COLO668 (cell line): ENCODE measurements around the gene FRG2.
"Not testable (repeated sequence)": the region's sequence is repeated elsewhere in the genome, so short reads cannot be mapped to it uniquely, and the experiment has no call there.

Source experiments
- DNase-seq: peaks from one replicate; lab custom pipeline; 2025; ENCODE audit not compliant: unreplicated experiment; lab: John Stamatoyannopoulos, UW

Gene FRG2

DNA sequence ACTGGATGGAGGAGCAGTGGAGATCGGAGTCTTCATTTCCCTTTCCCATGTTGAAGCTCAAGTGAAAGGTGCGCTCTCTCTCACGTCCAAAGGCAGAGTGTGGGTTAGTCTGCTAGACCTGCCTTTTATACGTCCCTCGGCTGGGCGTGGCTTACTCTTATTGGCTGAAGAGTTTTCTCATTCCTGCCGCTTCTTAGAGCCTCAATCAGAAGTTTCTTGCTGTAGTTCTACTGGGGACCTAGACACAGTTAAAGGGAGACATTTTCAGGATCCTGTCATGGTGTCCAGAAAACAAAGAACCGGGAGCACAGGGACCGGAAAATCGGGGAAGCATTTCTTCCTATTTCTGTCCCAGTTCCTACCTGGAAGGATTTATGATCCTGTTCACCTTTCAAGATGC is at the start of gene FRG2:
TSS of gene FRG2 (minus strand) at position 101 of the 400 bp plus-strand sequence. CDS start at position 49, 52 bp downstream.
- DNase-seq: not testable (repeated sequence)

DNA sequence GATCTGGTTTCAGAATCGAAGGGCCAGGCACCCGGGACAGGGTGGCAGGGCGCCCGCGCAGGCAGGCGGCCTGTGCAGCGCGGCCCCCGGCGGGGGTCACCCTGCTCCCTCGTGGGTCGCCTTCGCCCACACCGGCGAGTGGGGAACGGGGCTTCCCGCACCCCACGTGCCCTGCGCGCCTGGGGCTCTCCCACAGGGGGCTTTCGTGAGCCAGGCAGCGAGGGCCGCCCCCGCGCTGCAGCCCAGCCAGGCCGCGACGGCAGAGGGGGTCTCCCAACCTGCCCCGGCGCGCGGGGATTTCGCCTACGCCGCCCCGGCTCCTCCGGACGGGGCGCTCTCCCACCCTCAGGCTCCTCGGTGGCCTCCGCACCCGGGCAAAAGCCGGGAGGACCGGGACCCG is 41.3 kb upstream of the FRG2 start:
- DNase-seq: not testable (repeated sequence)

DNA sequence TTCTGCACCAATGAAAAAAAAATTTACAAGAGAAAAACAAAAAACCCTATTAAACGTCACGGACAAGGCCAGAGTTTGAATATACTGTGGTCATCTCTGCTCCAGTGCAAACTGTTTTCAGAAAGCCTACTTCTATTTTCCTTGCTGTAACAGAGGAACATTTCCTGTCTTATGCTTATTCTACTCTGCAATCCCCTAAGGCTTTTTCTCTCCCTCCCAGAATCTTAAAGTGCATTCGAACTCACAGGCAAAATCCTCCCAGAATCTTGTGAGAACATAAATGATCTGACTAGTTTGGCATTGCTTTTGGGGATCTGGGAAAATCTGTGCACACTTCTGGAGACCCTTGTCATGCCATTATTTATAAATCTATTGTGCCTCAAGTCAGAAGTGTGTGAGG is 37.7 kb upstream of the FRG2 start:
- DNase-seq: not testable (repeated sequence)

DNA sequence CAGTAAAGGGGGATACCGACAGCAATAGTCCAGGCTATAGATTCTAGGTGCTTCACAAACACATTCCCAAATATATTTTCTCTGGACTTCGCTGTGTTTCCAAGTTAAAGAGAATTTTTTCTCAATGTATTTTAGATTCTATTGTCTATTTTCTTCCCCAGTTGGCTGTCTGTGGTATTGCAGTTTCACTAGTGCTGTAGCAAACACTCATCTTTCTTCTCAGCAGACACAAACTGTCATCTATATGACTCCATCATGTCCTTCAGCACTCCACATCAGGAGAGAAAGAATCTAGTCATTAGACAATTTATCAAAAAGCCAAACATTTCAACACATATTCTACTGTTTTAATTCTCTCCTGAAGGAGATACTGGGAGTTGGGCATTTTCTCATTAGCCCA is 37.3 kb upstream of the FRG2 start, which contains the start of gene DBET:
TSS of gene DBET (plus strand) at position 161 of the 400 bp plus-strand sequence.
- not testable (repeated sequence) for DNase-seq

DNA sequence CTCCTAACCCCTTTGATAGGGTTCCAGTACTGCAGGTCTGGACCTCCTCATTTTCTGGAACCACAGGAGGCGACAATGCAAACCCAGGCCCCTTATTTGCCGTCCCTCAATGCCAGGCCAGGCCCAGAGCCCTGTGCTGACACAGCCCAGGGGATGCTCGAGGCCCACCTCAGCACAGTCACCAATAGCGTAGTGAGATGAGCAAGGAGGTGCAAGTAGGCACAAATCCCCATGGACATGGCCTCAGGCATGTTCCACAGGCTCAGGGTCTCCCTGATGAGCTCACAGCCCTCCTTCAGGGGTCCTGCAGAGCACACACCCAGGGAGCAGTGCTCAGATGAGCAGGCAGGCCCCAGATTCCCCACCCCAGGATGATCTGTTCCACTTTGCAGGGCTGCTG is 31.9 kb upstream of the FRG2 start:
- DNase-seq: not testable (repeated sequence)

DNA sequence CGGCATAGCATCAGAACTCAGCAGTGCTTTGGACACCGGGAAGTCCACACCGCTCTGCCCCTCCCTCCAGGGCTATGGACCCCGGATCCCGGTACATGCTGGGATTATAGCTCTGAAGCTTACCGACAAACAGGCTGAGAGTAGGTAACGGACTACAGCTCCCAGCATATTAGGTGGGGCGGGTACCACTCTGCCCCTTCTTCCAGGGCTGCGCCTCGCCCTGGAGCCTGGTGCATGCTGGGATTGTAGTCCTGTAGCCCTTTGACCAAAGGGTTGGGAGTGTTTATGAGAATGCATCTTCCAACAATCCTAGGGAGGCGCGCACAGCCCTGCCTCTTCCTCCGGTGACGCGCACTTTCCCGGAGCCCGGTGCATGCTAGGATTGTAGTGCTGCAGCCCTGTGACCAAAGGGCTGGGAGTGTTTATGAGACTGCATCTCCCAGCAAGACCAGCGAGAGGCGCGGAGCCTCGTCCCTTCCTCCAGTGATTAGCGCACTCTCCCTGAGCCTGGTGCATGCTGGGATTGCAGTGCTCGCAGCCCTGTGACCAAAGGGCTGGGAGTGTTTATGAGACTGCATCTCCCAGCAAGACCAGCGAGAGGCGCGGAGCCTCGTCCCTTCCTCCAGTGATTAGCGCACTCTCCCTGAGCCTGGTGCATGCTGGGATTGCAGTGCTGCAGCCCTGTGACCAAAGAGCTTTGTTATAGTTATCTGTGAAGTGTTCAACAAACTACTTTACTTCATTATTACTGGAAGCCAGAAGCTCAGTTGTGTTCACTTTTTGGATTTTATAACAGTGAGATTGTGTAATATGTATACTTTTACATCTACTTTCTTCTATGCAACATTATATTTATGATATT is 22.6 kb upstream of the FRG2 start:
- not testable (repeated sequence) for DNase-seq

DNA sequence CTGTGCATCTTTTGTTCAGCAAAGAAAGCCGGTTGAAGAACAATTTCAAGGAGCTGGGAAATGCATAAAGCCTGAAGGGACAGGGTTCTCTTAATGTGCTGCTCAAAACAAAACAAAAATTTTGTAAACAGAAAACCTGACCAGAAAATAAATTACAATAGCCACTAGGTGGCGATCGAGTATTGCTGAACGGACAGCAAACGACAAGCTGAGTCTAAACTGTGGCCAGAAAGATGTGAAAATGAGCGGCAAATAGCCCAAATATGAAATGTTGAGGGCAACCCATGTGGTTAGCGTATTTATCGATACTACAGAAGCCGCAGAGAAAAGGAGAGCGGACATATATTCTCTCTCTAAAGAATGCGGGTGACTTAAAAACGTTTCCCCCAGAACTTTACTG is 20.6 kb upstream of the FRG2 start:
- not testable (repeated sequence) for DNase-seq

DNA sequence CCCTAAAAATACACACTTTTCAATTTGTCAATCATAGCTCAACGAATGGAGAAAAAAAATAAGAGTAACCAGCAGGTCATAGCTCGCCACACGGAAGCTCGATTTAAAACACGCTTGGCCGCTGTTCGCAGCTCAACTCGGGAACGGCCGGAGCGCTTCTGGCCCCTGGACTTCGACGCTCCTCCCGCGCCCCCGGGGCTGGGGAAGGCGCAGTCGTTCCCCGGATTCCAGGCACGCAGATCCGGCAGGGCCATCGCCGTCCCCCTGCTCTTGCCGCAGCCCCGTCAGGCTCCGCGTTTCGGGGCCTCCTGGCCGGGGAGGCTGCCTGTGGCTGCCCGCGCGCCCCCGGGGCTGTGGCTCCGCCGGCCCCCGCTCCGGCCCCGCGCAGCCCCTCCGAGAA is 13.8 kb upstream of the FRG2 start:
- DNase-seq: not testable (repeated sequence)

DNA sequence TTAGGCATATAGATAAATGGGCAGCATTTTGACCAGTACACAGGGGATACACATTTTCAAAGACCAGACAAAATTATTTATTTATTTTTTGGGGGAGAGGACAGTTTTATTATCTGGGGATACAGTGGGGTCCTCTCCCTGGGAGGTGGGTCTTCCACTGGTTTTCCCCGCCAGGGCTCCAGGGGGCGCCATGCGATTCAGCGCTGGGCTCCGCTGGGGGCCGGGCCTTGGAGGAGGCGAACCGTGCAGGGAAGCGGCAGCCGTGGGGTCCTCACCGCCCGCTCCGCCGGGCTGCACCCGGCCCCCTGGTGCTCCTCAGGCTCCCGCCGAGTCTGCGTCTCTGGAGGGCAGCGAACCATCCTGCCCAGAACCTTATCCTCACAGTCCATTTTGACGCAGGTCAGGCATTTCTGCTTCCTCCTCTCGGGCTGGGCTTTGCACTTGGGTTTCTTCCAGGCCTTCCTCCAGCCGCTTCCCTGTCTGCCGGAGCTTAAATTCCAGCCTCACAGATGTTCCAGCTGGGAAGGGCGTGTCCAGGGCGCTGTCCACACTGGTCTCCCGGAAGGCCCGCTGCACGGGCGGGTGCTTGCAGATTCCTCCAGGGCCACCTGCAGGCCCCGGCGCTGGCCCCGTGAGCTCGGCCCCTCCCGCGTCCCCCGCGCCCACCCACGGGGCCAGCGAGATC is 10.8 kb upstream of the FRG2 start:
- not testable (repeated sequence) for DNase-seq

DNA sequence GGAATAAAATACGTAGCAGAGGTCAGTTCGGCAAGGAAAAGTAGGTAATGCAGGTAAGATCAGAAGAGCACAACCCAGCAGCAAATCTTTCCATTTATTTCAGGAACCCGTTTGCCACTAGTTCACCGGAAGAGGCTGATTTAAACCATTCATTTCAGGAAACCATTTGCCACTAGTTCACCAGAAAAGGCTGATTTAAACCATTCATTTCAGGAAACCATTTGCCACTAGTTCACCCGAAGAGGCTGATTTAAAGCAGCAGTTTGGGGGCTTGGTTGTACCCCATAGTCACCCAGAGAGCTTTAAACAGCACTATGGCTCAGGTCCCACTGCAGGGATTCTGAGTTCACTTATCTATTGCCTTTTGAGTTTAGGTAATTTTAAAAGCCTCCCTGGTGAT is 4.2 kb upstream of the FRG2 start:
- DNase-seq: not testable (repeated sequence)

DNA sequence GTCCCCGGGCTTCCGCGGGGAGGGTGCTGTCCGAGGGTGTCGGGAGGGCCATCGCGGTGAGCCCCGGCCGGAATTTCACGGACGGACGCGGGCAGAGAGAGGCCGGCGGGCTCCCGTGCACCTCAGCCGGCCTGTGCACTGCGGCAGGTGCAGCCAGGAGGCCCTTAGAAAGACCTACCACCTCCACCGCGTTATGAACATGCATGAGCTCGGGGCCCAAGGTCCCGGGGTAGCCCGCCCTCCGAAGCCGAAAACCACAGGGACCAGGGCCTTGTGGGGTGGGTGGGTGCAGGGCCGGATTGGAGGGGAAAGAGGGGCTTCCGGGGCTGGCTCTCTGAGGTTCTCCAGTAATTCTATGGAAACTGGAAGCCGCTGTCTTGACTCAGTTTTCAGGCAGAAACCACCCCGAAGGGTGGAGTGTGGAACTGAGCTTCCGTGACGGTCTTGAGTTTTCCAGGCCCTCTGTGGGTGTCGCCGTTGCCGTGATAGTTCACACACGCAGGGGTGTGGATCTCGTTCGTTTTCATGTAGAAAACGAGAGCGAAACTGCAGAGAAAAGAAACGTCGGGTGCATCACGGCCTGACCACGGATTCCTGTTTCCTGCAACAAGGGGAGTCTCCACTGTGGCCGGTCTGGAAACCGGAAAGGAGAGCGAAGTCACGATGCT is 4.3 kb downstream of the FRG2 start:
- not testable (repeated sequence) for DNase-seq

DNA sequence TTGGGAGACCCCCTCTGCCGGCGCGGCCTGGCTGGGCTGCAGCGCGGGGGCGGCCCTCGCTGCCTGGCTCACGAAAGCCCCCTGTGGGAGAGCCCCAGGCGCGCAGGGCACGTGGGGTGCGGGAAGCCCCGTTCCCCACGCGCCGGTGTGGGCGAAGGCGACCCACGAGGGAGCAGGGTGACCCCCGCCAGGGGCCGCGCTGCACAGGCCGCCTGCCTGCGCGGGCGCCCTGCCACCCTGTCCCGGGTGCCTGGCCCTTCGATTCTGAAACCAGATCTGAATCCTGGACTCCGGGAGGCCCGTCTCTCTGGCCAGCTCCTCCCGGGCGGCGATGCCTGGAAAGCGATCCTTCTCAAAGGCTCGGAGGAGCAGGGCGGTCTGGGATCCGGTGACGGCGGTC is 5.1 kb downstream of the FRG2 start:
- not testable (repeated sequence) for DNase-seq

DNA sequence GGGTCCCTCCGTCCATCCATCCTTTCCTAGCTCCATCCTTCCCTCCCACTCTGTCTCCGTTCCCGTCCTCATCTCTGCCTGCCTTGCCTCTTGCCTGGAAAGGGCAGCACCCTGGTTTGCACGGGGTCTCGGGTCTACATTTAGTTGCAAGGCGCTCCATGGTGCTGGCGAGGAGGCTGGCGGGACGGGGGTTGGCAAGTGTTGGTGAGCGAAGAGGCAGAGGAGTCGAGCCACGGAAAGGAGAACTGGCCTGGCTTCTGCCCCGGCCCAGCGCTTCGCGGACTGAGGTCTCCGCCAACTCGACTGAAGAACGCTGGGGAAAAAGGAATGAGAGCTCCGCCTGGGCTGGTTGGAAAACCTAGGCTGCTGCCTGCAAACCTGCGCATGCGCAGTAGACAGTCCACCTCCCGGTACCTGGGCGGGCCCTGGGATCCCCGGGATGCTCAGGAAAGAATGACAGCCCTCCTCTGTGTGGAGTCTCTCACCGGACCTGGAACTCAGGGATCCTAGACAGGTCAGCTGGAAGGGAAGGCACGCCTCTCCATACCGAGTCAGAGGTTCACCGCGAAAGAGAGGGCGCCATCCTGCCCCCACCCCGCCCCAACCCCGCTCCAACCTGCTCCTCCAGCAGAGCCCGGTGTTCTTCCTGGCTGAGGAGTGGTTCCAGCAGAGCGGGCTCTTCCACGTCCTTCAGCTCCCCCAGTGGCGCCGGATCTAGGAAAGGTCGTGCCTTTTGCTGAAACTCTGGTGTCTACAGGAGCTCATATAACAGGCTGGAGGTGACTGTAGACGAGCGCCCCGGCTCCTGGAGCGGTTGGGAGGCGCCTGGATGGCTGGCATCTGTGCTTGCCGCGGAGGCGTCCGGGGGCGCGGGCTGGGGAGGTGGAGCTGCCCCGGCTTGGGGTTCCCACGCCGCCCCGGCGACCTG is 6.0 kb downstream of the FRG2 start:
- DNase-seq: no peak

DNA sequence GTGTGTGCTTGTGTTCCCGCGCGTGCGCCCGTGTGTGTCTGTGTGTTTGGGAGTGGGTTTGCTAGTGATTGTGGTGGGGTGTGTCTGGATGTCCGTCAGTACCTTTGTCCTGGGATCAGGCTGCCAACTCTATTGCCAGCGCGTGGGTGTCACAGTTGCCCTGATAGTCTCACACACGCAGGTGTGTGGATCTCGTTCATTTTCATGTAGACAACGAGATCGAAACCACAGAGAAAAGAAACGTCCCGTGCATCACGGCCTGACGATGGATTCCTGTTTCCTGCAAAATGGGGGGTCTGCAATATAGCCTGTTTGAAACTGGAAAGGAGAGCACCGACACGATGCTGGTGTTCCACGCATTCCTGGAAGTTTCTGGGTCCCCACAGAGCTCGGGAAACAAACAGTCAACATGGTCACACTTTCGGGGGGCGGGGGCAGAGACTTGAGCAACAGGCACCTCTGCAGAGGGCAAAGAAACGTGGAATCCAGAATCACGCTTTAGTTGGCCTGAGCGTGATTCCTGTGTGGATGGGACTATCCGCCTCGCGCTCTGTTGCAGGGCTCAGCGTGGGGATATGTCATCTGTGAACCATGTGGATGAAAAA is 7.1 kb downstream of the FRG2 start:
- not testable (repeated sequence) for DNase-seq

DNA sequence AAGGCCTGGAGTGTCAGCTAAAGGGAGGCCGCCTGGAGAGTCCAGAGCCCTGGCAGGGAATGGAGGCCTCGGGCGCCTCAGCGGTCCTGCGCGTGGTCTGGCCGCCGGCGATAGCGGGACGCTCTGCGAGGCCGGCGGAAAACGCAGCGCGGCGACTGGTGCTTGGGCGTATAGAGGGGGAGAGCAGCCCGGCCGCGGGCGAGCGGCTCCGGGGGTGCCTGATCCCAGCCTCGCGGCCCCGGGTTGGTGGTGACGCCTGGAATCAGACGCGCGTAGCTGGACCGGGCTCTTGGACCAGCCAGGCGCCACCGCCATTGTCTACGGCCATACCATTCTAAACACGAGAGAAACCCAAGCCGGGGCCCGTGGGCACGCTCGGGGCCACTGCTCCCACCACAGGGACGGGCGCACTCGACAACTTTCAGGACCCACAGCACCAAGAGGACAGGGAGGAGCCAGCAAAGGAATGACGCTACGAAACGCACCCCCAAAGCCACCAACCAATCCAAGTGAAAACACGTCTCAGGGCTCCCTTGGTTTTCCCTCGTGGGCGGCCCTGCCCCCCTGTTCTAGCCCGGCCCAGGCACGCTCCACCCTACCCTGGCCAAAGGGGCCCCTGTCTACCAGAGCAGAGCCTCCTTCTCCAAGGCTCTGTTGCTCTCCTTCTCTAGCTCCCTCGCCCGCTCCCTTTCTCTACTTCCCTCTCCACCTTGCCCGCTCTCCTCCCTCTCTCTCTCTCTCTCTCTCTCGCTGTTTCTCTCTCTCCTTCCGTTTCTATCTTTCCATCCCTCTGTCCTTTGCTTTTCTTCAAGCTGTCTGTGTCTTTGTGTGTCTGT is 7.8 kb downstream of the FRG2 start:
- no peak for DNase-seq

DNA sequence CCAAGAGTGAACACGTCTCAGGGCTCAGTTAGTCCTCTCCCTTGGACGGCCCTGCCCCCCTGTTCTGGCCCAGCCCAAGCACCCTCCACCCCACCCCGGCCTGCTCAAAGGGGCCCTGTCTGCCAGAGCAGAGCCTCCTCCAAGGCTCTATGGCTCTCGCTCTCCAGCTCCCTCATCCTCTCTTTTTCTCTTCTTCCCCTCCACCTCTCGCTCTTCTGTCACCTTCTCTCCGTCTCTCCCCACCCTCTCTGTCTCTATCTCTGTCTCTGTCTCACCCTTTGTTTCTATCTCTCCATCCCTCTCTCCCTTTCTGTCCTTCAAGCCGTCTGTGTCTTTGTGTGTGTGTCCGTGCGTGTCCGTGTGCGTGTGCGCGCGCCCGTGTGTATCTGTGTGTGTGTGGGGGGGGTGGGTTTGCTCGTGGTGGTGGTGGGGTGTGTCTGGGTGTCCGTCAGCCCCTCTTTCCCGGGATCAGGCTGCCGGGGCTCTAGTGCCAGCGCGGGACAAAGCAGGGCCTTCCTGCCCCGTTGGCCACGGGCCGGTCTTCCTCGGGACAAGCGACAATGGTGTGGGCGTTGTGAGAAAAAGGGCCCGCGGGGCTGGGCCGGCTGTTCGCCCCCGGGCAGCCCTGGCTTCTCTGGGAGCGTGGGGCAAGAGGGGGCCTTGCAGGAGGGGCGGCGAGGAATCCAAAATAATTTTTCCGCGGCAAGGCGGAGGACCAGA is 8.7 kb downstream of the FRG2 start:
- no peak for DNase-seq

DNA sequence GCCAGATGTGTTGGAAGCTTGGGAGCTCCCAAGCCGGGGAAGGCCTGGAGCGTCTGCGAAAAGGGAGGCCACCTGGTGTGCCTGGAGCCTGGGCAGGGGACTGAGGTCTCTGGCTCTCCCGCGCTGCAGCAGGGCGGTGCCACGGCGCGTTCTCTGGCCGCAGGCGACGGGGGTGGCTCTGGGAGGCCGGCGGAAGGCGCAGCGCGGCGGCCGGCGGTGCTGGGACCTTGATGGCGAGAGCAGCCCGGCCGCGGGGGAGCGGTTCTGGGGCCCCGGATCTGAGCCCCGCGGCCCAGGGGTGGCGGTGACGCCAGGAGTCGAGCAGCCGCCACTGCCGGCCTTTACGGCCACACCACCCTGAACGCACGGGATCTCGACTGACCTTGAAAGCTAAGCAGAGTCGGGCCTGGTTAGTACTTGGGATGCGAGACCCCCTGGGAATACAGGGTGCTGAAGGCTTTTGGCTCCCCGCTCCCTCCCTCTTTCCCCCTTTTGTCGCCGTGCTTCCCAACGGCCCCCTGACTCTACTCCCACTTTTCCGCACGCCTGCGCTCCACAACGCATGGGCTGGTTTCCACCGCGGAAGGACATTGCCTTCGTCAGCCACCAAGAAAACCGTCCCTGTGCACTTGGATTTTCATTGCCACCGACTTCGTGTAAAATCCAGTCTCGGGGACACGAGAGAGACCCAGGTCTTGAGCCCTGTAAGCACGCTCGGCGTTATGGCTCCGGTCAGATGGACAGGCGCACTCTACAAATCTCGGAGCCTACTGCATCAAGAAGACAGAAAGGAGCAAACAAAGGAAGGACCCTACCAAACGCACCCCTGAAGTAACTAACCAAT is 9.5 kb downstream of the FRG2 start:
- DNase-seq: no peak
